ENCODE measurements around the gene HSPG2. TPM values are rescaled to one million over a fixed set of nuclear protein-coding genes. Genes with fewer than 3 reads are reported as not detected.
"Not testable (repeated sequence)": the region's sequence is repeated elsewhere in the genome, so short reads cannot be mapped to it uniquely, and the experiment has no call there.

Gene HSPG2
- total and polyA plus RNA-seq, 10 of the 15 experiments (the other 5 are each of a cell fraction or from before 2014, with no cell fraction given), result 0.30 to 3.4 (median 0.73) TPM; not detected in 2

- CTCF ChIA-PET; POLR2A ChIA-PET; H3K9ac ChIP-seq (ENCODE audit: control insufficient read depth, insufficient read depth, low read length); in situ Hi-C loops (cut with MboI); H3K27ac ChIP-seq (ENCODE audit: control insufficient read depth, insufficient read depth); FAIRE-seq; H3K4me3 ChIP-seq; H3K4me2 ChIP-seq (ENCODE audit: control insufficient read depth, insufficient read depth); DNase-seq (ENCODE audit: low read depth, low spot score); H2AFZ ChIP-seq (ENCODE audit: control insufficient read depth, low read depth, low read length); BruUV-seq (replicated peaks); intact Hi-C loops (cut with micrococcal nuclease; ENCODE audit: unreplicated experiment); H3K36me3 ChIP-seq (ENCODE audit: control insufficient read depth in 2 of 2, insufficient read depth in 2 of 2, low read length in 1 of 2); H4K20me1 ChIP-seq (ENCODE audit: control insufficient read depth, insufficient read depth); H3K79me2 ChIP-seq (ENCODE audit: control insufficient read depth, insufficient read depth, low read length); ATAC-seq; H3K27me3 ChIP-seq (replicated peaks in 1 of 2; ENCODE audit: control insufficient read depth in 2 of 2, insufficient read depth in 2 of 2, low read length in 1 of 2); H3K9me3 ChIP-seq (replicated peaks; ENCODE audit: control insufficient read depth, insufficient read depth, low read length); H3K4me1 ChIP-seq (ENCODE audit: control insufficient read depth, insufficient read depth, low read length): not testable (repeated sequence)
- 5% methylated on average over 2 of the region's 2 CpGs for WGBS (ENCODE audit: insufficient coverage, insufficient replicate concordance, low lambda C conversion rate, missing lambda C conversion rate)
- ChIA-PET SMC1A (ENCODE audit: uncharacterized antibody, unreplicated experiment) (interaction anchor here (1.2 kb wide), 1 partner anchor 52 kb away, joined by 3 read pairs; no protein-coding TSS in a partner anchor), RAD21 (ENCODE audit: unreplicated experiment) (interaction anchor here (0.7 kb wide), 1 partner anchor 164 kb away, joined by 4 read pairs; no protein-coding TSS in a partner anchor)
These were observed 35.9 kb upstream of the HSPG2 start for GRCh38 chr1:21972973-21973441.

GRCh38 chr1:21970523-21970922 is 33.4 kb upstream of the HSPG2 start:
- H4K20me1 ChIP-seq (ENCODE audit: control insufficient read depth, insufficient read depth); DNase-seq (ENCODE audit: low read depth, low spot score); ATAC-seq; SMC1A ChIA-PET (ENCODE audit: uncharacterized antibody, unreplicated experiment); H3K9ac ChIP-seq (ENCODE audit: control insufficient read depth, insufficient read depth, low read length); H3K4me1 ChIP-seq (ENCODE audit: control insufficient read depth, insufficient read depth, low read length); RAD21 ChIA-PET (ENCODE audit: unreplicated experiment); H3K36me3 ChIP-seq (ENCODE audit: control insufficient read depth in 2 of 2, insufficient read depth in 2 of 2, low read length in 1 of 2); H3K4me2 ChIP-seq (ENCODE audit: control insufficient read depth, insufficient read depth); POLR2A ChIA-PET; H2AFZ ChIP-seq (ENCODE audit: control insufficient read depth, low read depth, low read length); FAIRE-seq; CTCF ChIA-PET; intact Hi-C loops (cut with micrococcal nuclease; ENCODE audit: unreplicated experiment); H3K4me3 ChIP-seq; H3K27me3 ChIP-seq (replicated peaks in 1 of 2; ENCODE audit: control insufficient read depth in 2 of 2, insufficient read depth in 2 of 2, low read length in 1 of 2); H3K79me2 ChIP-seq (ENCODE audit: control insufficient read depth, insufficient read depth, low read length); BruUV-seq (replicated peaks); H3K9me3 ChIP-seq (replicated peaks; ENCODE audit: control insufficient read depth, insufficient read depth, low read length); H3K27ac ChIP-seq (ENCODE audit: control insufficient read depth, insufficient read depth); in situ Hi-C loops (cut with MboI): not testable (repeated sequence)
- WGBS (ENCODE audit: insufficient coverage, insufficient replicate concordance, low lambda C conversion rate, missing lambda C conversion rate), result 0% methylated on average over 4 of the region's 4 CpGs

GRCh38 chr1:21969066-21969465 is 32.0 kb upstream of the HSPG2 start:
- FAIRE-seq; POLR2A ChIA-PET; in situ Hi-C loops (cut with MboI): not testable (repeated sequence)

GRCh38 chr1:21967216-21967615 is 30.1 kb upstream of the HSPG2 start:
- H3K27me3 ChIP-seq (replicated peaks in 1 of 2; ENCODE audit: control insufficient read depth in 2 of 2, insufficient read depth in 2 of 2, low read length in 1 of 2); H3K9me3 ChIP-seq (replicated peaks; ENCODE audit: control insufficient read depth, insufficient read depth, low read length); H3K4me3 ChIP-seq; SMC1A ChIA-PET (ENCODE audit: uncharacterized antibody, unreplicated experiment); POLR2A ChIA-PET; H3K4me1 ChIP-seq (ENCODE audit: control insufficient read depth, insufficient read depth, low read length); H3K27ac ChIP-seq (ENCODE audit: control insufficient read depth, insufficient read depth); in situ Hi-C loops (cut with MboI); H4K20me1 ChIP-seq (ENCODE audit: control insufficient read depth, insufficient read depth); FAIRE-seq; BruUV-seq (replicated peaks); DNase-seq (ENCODE audit: low read depth, low spot score); H3K36me3 ChIP-seq (ENCODE audit: control insufficient read depth in 2 of 2, insufficient read depth in 2 of 2, low read length in 1 of 2); H3K9ac ChIP-seq (ENCODE audit: control insufficient read depth, insufficient read depth, low read length); ATAC-seq; H3K4me2 ChIP-seq (ENCODE audit: control insufficient read depth, insufficient read depth); RAD21 ChIA-PET (ENCODE audit: unreplicated experiment); H2AFZ ChIP-seq (ENCODE audit: control insufficient read depth, low read depth, low read length); H3K79me2 ChIP-seq (ENCODE audit: control insufficient read depth, insufficient read depth, low read length); CTCF ChIA-PET: not testable (repeated sequence)
- intact Hi-C loops (cut with micrococcal nuclease; ENCODE audit: unreplicated experiment), result loop anchor here (2.0 to 10.0 kb wide), 2 partner anchors 26 to 182 kb away; partner anchors contain the start of gene USP48
- WGBS (ENCODE audit: insufficient coverage, insufficient replicate concordance, low lambda C conversion rate, missing lambda C conversion rate), result 41% methylated on average over 5 of the region's 6 CpGs

More at GRCh38 chr1:21969066-21969465, 32.0 kb upstream of the HSPG2 start:
- H4K20me1 ChIP-seq (ENCODE audit: control insufficient read depth, insufficient read depth); H3K4me1 ChIP-seq (ENCODE audit: control insufficient read depth, insufficient read depth, low read length); H3K27ac ChIP-seq (ENCODE audit: control insufficient read depth, insufficient read depth); DNase-seq (ENCODE audit: low read depth, low spot score); CTCF ChIA-PET; H2AFZ ChIP-seq (ENCODE audit: control insufficient read depth, low read depth, low read length); H3K4me3 ChIP-seq; H3K27me3 ChIP-seq (replicated peaks in 1 of 2; ENCODE audit: control insufficient read depth in 2 of 2, insufficient read depth in 2 of 2, low read length in 1 of 2); H3K36me3 ChIP-seq (ENCODE audit: control insufficient read depth in 2 of 2, insufficient read depth in 2 of 2, low read length in 1 of 2); BruUV-seq (replicated peaks); H3K79me2 ChIP-seq (ENCODE audit: control insufficient read depth, insufficient read depth, low read length); RAD21 ChIA-PET (ENCODE audit: unreplicated experiment); ATAC-seq; H3K4me2 ChIP-seq (ENCODE audit: control insufficient read depth, insufficient read depth); H3K9me3 ChIP-seq (replicated peaks; ENCODE audit: control insufficient read depth, insufficient read depth, low read length); H3K9ac ChIP-seq (ENCODE audit: control insufficient read depth, insufficient read depth, low read length); SMC1A ChIA-PET (ENCODE audit: uncharacterized antibody, unreplicated experiment): not testable (repeated sequence)
- WGBS (ENCODE audit: insufficient coverage, insufficient replicate concordance, low lambda C conversion rate, missing lambda C conversion rate), result 1% methylated on average over 5 of the region's 5 CpGs
- intact Hi-C loops (cut with micrococcal nuclease; ENCODE audit: unreplicated experiment), result loop anchor here (10.0 kb wide), 1 partner anchor 184 kb away; the partner anchor contains the start of gene USP48

Measured in GM12878 (cell line).